DOHH2 (cell line): ENCODE measurements around the gene ZSCAN29.

ENCODE experiments used
- H3F3A ChIP-seq: fragments of 200-600 bp; sonication (generic), shearing (Covaris generic); 2 replicates; pipeline ENCODE4 v1.6.0; 2016; ENCODE audit warnings: antibody characterized with exemption, mild to moderate bottlenecking; ENCODE audit not compliant: control insufficient read depth, insufficient read depth
- H3K27ac ChIP-seq: fragments of 200-600 bp; sonication (generic); 2 replicates; pipeline ENCODE4 v1.5.1; 2014; ENCODE audit warnings: low read depth, mild to moderate bottlenecking, low read length, moderate library complexity
- H3K27me3 ChIP-seq: fragments of 200-600 bp; sonication (generic); 2 replicates; pipeline ENCODE4 v1.6.1; 2014; ENCODE audit warnings: mild to moderate bottlenecking, low read length, mixed read lengths; ENCODE audit not compliant: control insufficient read depth
- H3K36me3 ChIP-seq: fragments of 200-600 bp; sonication (generic); 2 replicates; pipeline ENCODE4 v1.6.1; 2014; ENCODE audit warnings: mild to moderate bottlenecking, low read length, moderate library complexity, mixed read lengths; ENCODE audit not compliant: control insufficient read depth
- H3K4me1 ChIP-seq: fragments of 200-600 bp; sonication (generic); 2 replicates; pipeline ENCODE4 v1.6.1; 2014; ENCODE audit warnings: mild to moderate bottlenecking, low read length, mixed read lengths; ENCODE audit not compliant: control insufficient read depth
- H3K4me2 ChIP-seq: fragments of 200-600 bp; sonication (generic); 2 replicates; pipeline ENCODE4 v1.6.0; 2014; ENCODE audit warnings: mild to moderate bottlenecking, low read length, moderate library complexity
- H3K4me3 ChIP-seq: fragments of 200-600 bp; sonication (generic); 2 replicates; pipeline ENCODE4 v1.5.1; 2014; ENCODE audit warnings: mild to moderate bottlenecking, low read length, mixed read lengths
- H3K79me2 ChIP-seq: fragments of 200-600 bp; sonication (generic); 2 replicates; pipeline ENCODE4 v1.6.1; 2014; ENCODE audit warnings: mild to moderate bottlenecking, low read length, mixed read lengths; ENCODE audit not compliant: control insufficient read depth
- H3K9me2 ChIP-seq: fragments of 200-600 bp; sonication (generic); replicated peaks from 2 replicates; pipeline ENCODE4 v1.6.1; 2014; ENCODE audit warnings: mild to moderate bottlenecking, low read length, mixed read lengths; ENCODE audit not compliant: control insufficient read depth
- H3K9me3 ChIP-seq: fragments of 200-600 bp; sonication (generic); 2 replicates; pipeline ENCODE4 v1.6.1; 2014; ENCODE audit warnings: antibody characterized with exemption, low read length, mixed read lengths; ENCODE audit not compliant: control insufficient read depth, insufficient read depth
- H4K20me1 ChIP-seq: fragments of 200-600 bp; sonication (generic); 2 replicates; pipeline ENCODE4 v1.6.0; 2014; ENCODE audit warnings: low read depth, mild to moderate bottlenecking, antibody characterized with exemption, low read length, moderate library complexity; ENCODE audit not compliant: control insufficient read depth, insufficient read depth
- CTCF ChIP-seq: fragments of 200-600 bp; sonication (generic); IDR thresholded peaks from one replicate; pipeline ENCODE4 v1.5.1; 2014; ENCODE audit warnings: antibody characterized with exemption, mild to moderate bottlenecking, low read depth, low read length; ENCODE audit not compliant: poor library complexity, severe bottlenecking
- EZH2phosphoT487 ChIP-seq: fragments of 200-600 bp; sonication (generic); IDR thresholded peaks from 2 replicates; pipeline ENCODE4 v1.6.1; 2017; ENCODE audit warnings: borderline replicate concordance, mild to moderate bottlenecking, antibody characterized with exemption, low read length, moderate library complexity, mixed read lengths

Gene ZSCAN29

GRCh38 chr15:43352693-43353382, 18.0 kb downstream of the ZSCAN29 start:
- no peaks in the 10 kb centered on the region; the same call in 1 of the 2 replicates for H3F3A ChIP-seq
- no peak overlapping the region for H3K4me2 ChIP-seq
- peaks cover 30% of the 10 kb centered on the region for H3K36me3 ChIP-seq
- no peaks in the 10 kb centered on the region for H4K20me1 ChIP-seq
- H3K27me3 ChIP-seq, result no peaks in the 10 kb centered on the region
- H3K4me1 ChIP-seq, result 0 out of 2 replicates have a peak, but pooled peaks cover 4% of the 10 kb centered on the region
- H3K9me3 ChIP-seq, result no peaks in the 10 kb centered on the region
- H3K9me2 ChIP-seq, result no peaks in the 10 kb centered on the region
- no peak overlapping the region for H3K4me3 ChIP-seq
- no peaks in the 10 kb centered on the region for H3K79me2 ChIP-seq
- no peak overlapping the region for H3K27ac ChIP-seq
- no peak for TF ChIP-seq EZH2phosphoT487
- no peak for TF ChIP-seq CTCF

- no peaks in the 10 kb centered on the region for H3K27me3 ChIP-seq
- no peak for TF ChIP-seq CTCF
- no peak for TF ChIP-seq EZH2phosphoT487
- H3K9me3 ChIP-seq, result no peaks in the 10 kb centered on the region
- peaks cover 7% of the 10 kb centered on the region for H3K4me1 ChIP-seq
- H3K79me2 ChIP-seq, result no peaks in the 10 kb centered on the region
- H3F3A ChIP-seq, result no peaks in the 10 kb centered on the region
- H3K4me3 ChIP-seq, result no peak overlapping the region
- no peaks in the 10 kb centered on the region for H4K20me1 ChIP-seq
- H3K4me2 ChIP-seq, result no peak overlapping the region
- H3K27ac ChIP-seq, result no peak overlapping the region
- peaks cover 37% of the 10 kb centered on the region for H3K36me3 ChIP-seq
- no peaks in the 10 kb centered on the region for H3K9me2 ChIP-seq
Observed at GRCh38 chr15:43347114-43347513, 23.7 kb downstream of the ZSCAN29 start.

GRCh38 chr15:43346305-43346704, 24.5 kb downstream of the ZSCAN29 start:
- H3K4me1 ChIP-seq, result peaks cover 7% of the 10 kb centered on the region
- no peak for TF ChIP-seq EZH2phosphoT487
- TF ChIP-seq CTCF, result no peak
- no peaks in the 10 kb centered on the region for H3K9me3 ChIP-seq
- no peak overlapping the region for H3K4me2 ChIP-seq
- H3K4me3 ChIP-seq, result no peak overlapping the region
- H4K20me1 ChIP-seq, result no peaks in the 10 kb centered on the region
- no peak overlapping the region for H3K27ac ChIP-seq
- no peaks in the 10 kb centered on the region for H3K27me3 ChIP-seq
- H3K9me2 ChIP-seq, result no peaks in the 10 kb centered on the region
- peaks cover 32% of the 10 kb centered on the region for H3K36me3 ChIP-seq
- no peaks in the 10 kb centered on the region for H3F3A ChIP-seq
- H3K79me2 ChIP-seq, result no peaks in the 10 kb centered on the region
